HK-2 (cell line): ENCODE results near the gene PPL.
"Not testable (repeated sequence)": the region's sequence is repeated elsewhere in the genome, so short reads cannot be mapped to it uniquely, and the experiment has no call there.

ENCODE experiments used
- DNase-seq: peaks from one replicate; pipeline ENCODE4 v3.0.0-alpha.2; 2018; ENCODE audit not compliant: unreplicated experiment

The PPL gene

GRCh38 chr16:4934591-4934990, 2.4 kb downstream of the PPL start:
- no peak for DNase-seq

DNA sequence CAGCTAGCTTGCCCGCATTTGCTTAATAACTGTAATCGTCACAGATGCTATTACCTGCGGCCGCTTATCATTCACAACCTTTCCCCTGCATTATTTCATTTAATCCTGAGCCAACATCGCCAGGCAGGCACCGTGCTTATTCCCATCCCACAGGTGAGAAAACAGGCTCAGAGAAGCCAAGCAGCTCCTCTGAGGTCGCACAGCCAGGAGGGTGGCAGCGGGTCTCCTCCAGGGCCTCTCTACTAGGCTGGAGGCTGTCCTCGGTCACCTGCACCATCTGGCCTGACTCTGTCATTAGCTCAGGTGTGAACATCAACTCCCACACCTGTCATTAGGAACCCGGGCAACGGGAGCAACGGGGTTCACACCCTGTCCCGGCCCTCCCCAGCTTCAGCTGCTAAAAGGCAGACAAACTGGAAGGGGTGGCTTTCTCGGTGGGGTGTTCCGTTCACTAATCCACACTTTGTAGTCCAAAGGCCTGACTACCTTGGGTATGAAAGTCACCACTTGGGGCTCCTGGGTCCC, 3.0 kb downstream of the PPL start:
- DNase-seq, result no peak

DNA sequence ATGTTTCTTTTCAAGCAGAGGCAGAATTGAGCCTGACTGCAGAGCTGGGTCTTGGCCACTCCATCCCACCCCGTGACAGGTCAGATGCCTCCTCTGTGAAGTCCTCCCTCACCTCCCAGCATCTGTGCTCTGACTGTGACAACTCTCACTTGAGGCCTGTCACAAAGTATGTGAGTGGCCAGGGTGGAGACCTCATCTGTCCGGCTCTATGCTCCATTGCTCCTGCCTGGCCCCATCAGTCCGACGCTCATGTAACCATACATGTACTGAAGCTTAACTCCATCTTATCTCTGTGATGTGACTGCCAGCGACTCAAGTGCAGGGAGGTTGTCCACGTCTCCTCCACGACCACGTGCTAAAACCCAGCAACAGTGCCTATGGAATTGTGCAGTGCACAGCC, 3.5 kb downstream of the PPL start:
- no peak for DNase-seq

DNA sequence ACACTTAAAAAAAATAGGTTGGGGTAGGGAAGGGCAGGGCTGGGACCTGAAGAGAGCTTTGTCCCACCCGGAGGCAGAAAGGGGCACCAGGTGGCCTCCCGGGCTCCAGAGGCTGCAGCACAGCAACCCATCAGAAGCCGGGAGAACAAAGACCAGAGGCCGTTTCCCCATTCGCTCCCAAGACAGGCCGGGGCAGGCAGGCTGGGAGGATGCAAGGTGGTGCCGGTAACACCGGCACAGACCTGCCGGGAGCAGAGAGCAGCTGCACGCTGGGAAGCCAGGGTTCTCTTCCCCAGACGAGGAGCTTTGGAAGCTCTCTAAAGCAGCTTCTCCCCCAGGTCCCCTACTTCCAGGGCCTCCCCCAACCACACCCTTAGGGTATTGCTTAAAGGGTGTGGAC, 5.6 kb downstream of the PPL start:
- no peak for DNase-seq

- not testable (repeated sequence) for DNase-seq
Observed at GRCh38 chr16:4929619-4930018, 7.3 kb downstream of the PPL start.

DNA sequence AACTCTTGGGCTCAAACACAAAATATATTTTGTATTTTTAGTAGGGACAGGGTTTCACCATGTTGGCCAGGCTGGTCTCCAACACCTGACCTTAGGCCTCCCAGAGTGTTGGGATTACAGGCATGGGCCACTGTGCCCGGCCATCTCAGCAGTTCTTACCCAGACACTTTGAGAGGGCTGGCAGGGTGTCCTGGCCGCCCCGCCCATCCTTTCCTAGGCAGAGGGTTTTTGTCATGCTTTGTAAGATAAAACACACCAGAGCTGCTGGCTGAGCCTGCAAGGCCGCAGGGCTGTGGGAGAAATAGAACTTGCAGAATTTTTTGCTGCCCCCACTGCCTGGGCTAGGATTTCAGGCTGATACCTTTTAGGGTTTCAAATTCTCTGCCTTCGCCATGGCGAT, 8.7 kb downstream of the PPL start:
- DNase-seq, result no peak

- DNase-seq, result no peak
Observed at GRCh38 chr16:4927661-4928060, 9.3 kb downstream of the PPL start.

- DNase-seq, result no peak
Observed at GRCh38 chr16:4926928-4927327, 10.0 kb downstream of the PPL start.

DNA sequence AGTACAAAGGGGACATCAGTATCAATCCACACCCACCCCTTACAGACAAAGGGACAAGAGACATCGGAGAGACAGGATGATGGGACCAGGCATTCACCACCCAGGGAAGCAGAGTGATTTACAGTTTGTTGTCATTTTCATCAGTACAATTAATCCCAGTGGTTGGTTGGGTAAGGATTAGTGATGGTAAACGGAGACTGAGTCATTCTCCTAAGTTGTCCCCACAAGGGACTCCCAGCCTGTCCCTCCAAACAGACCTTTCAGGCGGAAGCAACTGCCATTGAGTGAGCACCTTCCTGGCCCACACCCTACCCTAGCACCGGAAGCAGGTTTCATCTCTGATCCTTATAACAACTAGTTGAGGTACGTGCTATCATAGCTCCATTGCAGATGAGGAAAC, 11.2 kb downstream of the PPL start:
- DNase-seq, result no peak

DNA sequence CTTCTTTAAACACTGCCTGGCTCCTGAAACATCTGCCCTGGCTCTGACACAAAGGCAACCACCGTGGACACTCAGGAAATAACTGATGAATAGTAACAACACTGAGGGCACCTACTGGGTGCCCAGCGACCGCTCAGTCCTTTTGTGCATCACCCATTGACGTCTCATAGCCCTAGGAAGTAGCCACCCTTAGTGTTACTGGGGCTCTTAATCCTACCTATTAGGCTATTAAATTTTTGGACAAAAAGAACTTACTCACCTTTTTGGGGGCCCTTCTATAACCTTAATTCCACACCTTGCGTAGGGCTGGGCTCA, 11.7 kb downstream of the PPL start:
- no peak for DNase-seq

GRCh38 chr16:4924593-4925292, 12.2 kb downstream of the PPL start:
- DNase-seq, result no peak

DNA sequence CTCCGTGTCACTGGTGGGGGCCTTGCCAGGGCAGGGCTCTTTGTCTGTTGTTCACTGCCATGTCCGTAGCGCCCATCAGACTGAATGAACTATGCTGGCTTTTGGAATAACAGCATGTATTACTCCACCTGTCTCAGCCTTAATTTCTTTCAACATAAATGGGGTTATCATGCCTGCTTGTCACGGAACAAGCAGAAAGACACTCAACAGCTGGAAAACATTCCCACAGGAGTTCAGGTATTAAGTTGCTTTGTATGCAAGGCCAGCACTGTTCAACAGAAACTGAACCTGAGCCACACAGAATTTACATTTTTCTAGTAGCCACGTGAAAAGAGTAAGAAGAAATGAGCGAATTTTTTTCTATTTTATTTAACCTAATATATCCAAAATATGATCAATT, 13.1 kb downstream of the PPL start:
- no peak for DNase-seq

DNA sequence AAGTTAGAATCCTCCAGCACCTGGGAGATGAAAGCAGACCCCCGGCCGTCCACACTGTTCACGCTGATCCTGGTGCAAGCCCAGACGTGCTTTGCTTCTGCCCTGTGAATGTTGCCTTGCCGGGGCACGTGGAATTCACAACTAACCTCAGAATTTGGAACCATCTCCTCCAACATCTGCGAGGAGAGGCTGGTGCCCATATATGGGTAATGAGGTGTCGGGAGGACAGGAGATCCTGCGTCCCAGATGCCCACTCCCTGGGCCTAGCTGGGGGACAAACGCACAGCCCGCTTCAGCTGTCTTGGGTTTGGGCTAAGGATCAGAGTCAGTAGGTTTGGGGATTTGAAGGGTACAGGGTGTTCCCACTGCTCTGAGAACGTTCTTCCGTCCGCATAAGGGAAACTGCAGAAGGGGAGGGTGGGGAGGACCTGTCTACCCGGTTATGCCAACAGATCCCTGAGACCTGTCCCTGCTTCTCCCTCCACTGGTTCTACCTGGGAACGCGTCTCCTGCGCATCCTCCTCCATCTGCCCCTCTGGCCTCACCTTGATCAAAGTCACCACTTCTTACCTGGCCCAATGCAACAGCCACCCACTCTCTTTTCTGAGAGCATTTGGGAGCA, 14.1 kb downstream of the PPL start:
- no peak for DNase-seq

DNA sequence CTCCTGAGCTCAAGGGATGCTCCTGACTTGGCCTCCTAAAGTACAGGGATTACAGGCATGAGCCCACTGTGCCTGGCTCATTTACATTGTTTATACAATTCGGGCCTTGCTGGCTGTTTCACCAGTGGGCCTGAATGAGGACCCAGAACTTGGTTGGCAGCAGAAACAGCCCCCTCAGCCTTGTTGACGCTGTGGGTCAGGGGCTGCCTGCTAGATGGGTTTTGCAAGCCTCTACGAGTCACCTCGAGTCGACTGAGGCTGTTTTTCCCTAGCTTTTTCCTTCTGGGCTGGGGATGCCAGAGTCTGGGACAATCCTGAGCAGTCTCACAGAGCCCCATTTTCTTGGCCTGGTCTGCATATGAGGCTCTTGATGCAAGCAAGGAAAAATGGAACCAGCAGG, 16.1 kb downstream of the PPL start:
- no peak for DNase-seq

DNA sequence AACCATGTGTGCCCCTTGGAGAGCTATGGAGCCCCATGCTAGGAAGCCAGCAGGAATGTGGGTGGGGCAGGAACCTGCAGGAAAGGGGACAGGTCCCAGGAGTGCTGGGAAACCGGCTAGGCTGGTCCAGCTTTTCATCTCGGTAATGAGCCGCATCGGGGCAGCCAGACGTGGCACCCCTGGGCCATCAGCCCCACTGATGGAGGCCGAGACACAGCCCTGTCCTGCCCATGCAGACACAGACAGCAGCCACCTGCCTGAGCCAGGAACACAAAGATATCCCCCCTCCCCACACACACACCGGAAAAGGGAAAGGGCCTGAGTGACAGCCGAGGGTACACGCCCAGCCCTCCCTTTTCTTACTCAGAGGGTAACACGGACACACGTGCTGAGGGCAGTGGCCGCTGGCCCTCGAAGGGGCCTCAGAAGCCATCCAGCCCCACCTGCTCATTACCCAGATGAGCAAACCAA, 18.1 kb downstream of the PPL start:
- DNase-seq, result no peak

DNA sequence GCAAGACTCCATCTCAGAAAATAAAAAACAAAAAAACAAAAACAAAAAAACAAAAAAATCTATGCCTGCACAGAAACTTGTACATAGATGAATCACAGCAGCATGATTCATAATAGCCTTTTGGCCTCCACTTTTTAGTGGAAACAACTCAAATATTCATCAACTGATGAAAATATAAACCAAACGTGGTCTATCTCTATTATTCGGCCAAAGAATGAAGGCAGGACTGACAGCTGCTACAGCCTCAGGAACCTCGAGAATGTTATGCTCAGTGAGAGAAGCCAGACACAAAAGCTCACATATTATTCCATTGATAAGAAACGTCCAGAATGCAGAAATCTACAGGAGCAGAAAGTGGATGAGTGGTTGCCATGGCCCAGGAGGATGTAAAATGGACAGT, 19.8 kb downstream of the PPL start:
- no peak for DNase-seq

- DNase-seq, result peak; percentile 31
Observed at GRCh38 chr16:4915226-4915761, 21.7 kb downstream of the PPL start.

DNA sequence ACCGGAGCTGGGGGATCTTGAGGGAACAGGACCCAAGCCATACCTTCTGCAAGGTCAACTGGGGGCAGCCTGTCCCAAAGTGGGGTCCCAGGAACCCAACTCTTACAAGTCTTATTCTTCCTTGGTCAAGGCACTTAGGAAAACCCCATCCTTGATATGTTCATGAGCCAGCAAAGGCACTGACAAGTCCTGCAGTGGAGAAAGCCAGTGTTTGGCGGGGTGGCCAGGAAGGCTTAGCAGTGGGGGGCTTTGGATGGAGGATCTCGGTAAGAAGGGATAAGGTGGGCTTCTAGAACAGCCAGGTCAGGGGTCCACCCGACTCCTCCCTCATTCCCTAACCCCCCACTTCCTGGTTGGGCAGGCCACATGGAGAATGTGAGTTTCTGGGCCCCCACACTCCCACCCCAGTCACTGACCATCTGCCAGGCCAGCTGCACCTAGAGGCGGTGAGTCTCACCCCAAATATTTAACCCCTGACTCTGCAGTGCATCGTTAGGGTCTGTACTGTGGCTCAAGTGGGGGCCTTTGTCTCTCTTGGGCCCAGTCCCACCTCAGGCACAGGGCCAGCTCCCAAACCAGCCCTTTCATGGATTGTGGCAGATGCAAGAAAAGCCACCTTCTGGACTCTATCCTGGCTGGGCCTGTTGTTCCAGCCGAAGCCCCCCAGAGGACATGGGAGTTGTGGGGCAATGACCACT, 22.3 kb downstream of the PPL start:
- DNase-seq, result no peak

DNA sequence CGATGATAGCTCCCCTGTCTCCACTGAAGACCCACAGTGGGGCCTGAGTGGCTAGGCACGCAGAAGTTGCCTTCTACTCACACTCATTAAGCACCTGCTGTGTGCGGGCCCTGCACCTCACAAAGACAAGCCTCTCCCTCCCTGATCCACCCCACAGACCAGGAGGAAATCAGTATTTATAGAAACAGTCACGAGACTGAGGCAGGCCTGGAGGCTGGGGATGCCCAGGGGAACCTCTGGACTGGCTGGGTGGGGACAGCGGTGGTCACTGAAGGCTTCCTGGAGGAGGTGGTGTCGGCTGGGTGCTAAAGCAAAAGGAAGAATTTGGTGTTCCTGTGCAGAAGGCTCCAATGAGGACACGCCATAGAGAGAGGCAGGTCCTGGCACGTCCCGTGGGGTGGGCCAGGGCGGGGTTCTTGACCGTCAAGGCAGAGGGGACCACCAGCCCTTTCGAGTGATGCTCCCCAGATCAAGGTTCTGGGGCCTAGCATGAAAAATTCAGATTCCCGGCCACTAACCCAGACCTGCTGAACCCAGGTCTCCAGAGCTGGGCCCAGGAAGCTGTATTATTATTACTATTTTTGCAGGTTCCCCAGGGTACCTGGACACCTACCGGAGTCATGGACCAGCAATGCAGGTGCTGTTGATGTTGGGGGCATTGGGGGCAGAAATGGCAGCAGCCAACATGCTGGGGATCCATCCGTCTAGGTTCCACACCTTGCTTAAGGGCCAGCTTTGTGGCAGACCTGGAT, 23.0 kb downstream of the PPL start:
- no peak for DNase-seq

- no peak for DNase-seq
Observed at GRCh38 chr16:4913130-4913773, 23.7 kb downstream of the PPL start.

DNA sequence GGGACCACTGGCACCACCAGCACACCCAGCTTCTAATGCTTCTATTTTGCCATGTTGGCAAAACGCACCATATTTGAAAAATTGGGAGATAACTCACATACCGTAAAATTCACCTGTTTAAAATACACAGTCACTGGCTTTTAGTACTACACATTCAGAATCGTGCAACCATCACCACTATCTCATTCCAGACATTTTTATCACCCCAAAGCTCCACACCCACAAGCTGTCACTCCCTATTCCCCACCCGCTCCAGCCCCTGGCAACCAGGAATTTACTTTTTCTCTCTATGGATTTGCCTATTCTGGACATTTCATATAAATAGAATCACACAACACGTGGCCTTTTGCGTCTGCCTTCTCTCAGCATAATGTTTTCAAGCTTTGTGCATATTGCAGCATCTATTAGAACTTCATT, 25.0 kb downstream of the PPL start:
- DNase-seq, result no peak

GRCh38 chr16:4910828-4911227, 26.1 kb downstream of the PPL start:
- no peak for DNase-seq
